ENCODE data around the gene SLC9A9.

SLC9A9 gene

DNA sequence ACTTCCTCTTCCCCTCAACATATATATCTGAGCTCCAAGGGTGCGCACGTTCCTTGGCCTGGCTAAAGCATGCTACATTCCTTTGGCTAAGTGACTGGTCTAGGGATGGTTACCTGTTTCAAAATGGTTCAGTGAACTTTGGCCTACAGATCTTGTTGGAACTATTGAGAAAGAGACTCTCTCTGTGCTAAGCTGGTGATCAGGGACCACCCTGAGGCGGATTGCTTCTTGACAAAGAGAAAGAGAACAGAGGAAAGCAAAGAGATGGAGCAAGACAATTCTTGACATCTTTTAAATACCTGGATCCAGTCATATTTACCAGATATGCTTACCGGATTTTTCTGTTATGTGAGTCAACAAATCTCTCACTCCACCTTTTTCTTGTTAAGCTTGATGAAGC is 605.6 kb downstream of the SLC9A9 start:
- H3K4me3 ChIP-seq (ENCODE audit: low read depth, low read length) = no peak overlapping the region
- no peak for DNase-seq (ENCODE audit: low read depth)
- TF ChIP-seq, protein P1, sequence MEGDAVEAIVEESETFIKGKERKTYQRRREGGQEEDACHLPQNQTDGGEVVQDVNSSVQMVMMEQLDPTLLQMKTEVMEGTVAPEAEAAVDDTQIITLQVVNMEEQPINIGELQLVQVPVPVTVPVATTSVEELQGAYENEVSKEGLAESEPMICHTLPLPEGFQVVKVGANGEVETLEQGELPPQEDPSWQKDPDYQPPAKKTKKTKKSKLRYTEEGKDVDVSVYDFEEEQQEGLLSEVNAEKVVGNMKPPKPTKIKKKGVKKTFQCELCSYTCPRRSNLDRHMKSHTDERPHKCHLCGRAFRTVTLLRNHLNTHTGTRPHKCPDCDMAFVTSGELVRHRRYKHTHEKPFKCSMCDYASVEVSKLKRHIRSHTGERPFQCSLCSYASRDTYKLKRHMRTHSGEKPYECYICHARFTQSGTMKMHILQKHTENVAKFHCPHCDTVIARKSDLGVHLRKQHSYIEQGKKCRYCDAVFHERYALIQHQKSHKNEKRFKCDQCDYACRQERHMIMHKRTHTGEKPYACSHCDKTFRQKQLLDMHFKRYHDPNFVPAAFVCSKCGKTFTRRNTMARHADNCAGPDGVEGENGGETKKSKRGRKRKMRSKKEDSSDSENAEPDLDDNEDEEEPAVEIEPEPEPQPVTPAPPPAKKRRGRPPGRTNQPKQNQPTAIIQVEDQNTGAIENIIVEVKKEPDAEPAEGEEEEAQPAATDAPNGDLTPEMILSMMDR (IDR thresholded peaks at IDR 0.05; ENCODE audit: control insufficient read depth, extremely low read depth, insufficient read depth) = no peak

DNA sequence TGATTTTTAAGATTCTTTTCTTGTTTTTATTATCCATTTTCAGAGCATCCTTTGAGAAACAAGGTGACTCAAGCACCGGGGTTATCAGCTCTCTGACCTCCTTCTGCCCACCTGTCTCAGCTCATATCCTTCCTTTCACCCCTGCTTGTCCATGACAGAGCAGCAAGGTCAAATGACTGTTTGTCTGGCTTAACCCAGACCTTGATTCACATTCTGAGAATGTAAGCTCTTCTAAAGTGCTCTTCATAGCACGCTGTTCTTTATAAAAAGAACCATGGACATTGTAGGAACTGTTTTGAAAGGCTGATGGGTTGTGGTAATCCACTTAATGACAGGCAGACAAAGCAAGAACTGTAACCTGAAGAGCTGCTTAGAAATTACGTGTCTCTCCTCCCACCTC is 606.2 kb downstream of the SLC9A9 start:
- TF ChIP-seq, protein P1 (IDR thresholded peaks at IDR 0.05; ENCODE audit: control insufficient read depth, extremely low read depth, insufficient read depth) = no peak
- no peak for DNase-seq (ENCODE audit: low read depth)
- no peak overlapping the region for H3K4me3 ChIP-seq (ENCODE audit: low read depth, low read length)

DNA sequence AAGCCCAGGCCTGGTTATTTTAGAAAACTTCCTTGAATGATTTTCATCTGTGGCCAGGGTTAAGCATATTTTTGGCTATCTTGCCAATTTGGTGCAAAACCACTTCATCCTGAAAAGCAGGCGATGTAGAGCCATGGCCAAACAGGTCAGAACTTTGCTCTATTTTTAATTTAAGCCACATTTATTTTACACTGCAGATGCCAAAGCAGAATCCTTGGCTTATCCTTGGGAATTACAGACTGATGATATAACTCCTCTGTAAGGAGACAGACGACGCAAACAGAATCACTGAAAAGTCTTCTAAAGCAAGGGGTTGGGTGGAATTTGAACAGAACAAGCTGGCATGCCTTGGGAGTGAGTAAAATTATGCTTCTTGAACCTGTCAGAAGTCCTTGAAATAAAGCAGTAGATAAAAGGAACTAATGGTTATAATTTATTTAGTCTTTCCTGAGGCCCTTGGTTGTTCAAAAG is 606.8 kb downstream of the SLC9A9 start:
- no peak for DNase-seq (ENCODE audit: low read depth)
- TF ChIP-seq, protein P1 (IDR thresholded peaks at IDR 0.05; ENCODE audit: control insufficient read depth, extremely low read depth, insufficient read depth) = no peak
- H3K4me3 ChIP-seq (ENCODE audit: low read depth, low read length) = no peak overlapping the region

DNA sequence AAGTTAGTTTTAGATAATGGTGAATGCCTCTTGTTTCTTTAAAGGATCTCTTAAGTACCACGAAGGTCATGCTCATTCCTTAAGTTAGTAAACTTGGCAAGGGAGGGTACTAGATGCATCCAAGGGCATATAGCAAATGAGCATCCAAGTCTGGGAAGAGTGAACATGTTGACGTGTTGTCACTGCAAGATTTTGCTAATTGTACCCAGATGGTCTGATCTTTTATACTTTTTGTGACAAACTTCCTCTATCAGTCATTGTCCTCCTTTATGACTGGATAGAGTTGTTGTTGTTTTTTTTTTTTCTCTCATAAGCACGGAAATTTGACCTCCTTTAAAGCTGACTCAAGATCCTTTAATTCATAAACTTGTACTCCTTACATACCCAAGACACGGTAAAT is 607.4 kb downstream of the SLC9A9 start:
- no peak for DNase-seq (ENCODE audit: low read depth)
- H3K4me3 ChIP-seq (ENCODE audit: low read depth, low read length) = no peak overlapping the region
- TF ChIP-seq, protein P1 (IDR thresholded peaks at IDR 0.05; ENCODE audit: control insufficient read depth, extremely low read depth, insufficient read depth) = no peak

DNA sequence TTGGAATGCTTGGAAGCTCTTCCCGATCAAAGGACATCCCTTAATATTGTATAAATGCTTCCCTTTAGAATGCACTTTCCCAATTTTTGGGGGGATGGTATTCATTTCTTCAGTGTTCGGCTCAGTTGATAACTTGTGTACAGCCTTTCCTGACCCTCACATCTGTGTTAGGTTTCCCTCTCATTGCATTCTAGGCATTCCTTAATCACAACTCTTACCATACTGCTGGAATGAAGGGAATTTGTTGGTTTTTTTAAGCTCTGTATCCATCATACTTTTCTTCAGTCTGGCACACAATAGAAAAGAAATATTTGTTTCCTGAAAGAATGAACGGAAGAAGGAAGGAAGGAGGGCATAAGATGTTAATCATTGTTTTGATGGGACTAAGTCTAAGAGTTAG is 609.2 kb downstream of the SLC9A9 start:
- no peak overlapping the region for H3K4me3 ChIP-seq (ENCODE audit: low read depth, low read length)
- TF ChIP-seq, protein P1 (IDR thresholded peaks at IDR 0.05; ENCODE audit: control insufficient read depth, extremely low read depth, insufficient read depth) = no peak
- no peak for DNase-seq (ENCODE audit: low read depth)

DNA sequence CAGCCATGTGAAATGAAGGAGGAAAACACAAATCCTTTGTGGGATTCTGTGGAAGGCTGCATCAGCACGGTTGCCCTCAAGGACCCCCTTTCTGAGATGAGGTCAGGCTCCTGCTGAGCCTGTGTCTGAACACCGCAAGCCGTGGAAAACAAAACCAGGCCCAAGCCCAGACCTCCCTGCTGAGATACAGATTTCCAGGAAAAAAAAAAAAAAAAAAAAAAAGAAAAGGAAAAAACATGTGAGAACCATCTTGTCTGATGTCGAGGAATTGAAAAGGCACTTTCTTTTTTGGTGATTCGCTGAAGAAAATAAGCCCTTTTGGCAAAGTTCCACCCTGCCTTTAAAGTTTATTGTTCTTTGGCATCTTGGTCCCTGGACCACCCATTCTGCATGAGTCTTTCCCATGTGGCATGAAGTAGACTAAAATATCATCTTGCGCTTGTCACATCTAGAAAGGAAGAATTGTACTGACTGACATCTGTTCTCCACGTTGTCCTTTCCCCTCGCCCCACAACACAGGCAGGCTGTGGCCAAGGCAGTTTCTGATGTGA is 611.1 kb downstream of the SLC9A9 start:
- H3K4me3 ChIP-seq (ENCODE audit: low read depth, low read length) = no peak overlapping the region
- no peak for DNase-seq (ENCODE audit: low read depth)
- TF ChIP-seq, protein P1 (IDR thresholded peaks at IDR 0.05; ENCODE audit: control insufficient read depth, extremely low read depth, insufficient read depth) = no peak
